NCI-H1436 treated with DMSO at 0.1 percent for 48 hours (cell line): ENCODE measurements around the gene BCAT1.
"Not testable (repeated sequence)": the region's sequence is repeated elsewhere in the genome, so short reads cannot be mapped to it uniquely, and the experiment has no call there.

ENCODE experiments used
- DNase-seq: peaks from one replicate; lab custom pipeline; 2025; lab: John Stamatoyannopoulos, UW

Gene BCAT1

GRCh38 chr12:24899503-24900075, 49.3 kb downstream of the BCAT1 start:
- DNase-seq, result no peak

DNA sequence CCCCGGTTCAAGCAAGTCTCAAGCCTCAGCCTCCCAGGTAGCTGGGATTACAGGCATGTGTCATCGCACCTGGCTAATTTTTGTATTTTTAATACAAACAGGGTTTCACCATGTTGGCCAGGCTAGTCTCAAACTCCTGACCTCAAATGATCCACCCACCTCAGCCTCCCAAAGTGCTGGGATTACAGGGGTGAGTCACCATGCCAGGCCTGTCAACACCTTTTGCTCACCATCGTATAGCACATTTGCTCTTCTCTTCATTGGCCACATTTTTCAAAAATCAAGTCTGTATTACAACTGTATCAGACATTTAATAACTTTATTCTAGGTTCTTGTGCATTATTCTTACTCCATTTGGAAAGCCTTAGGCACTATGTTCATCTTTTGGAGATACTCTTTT, 50.3 kb downstream of the BCAT1 start:
- no peak for DNase-seq

GRCh38 chr12:24898185-24898584, 50.7 kb downstream of the BCAT1 start:
- no peak for DNase-seq

GRCh38 chr12:24896171-24896570, 52.7 kb downstream of the BCAT1 start:
- DNase-seq, result no peak

- no peak for DNase-seq
Observed at GRCh38 chr12:24895612-24896011, 53.3 kb downstream of the BCAT1 start.

DNA sequence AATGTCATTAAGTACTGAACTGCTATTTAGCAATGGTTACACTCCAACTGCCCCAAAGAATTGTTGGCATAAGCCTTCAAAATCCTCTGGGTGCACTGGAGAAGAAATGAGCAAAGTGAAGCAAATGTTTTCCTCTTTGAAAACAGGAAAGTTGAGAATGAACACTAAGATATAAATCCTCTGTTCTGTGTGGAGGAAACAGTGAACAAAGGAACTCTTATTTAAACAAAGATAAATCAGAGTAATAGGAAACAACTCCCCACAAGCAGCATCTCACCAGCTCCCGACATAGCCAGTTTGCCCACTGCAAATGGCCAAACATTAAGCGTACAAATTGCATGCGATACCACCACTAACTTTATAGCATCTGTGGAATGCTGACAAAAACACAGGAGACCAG, 54.0 kb downstream of the BCAT1 start:
- no peak for DNase-seq

DNA sequence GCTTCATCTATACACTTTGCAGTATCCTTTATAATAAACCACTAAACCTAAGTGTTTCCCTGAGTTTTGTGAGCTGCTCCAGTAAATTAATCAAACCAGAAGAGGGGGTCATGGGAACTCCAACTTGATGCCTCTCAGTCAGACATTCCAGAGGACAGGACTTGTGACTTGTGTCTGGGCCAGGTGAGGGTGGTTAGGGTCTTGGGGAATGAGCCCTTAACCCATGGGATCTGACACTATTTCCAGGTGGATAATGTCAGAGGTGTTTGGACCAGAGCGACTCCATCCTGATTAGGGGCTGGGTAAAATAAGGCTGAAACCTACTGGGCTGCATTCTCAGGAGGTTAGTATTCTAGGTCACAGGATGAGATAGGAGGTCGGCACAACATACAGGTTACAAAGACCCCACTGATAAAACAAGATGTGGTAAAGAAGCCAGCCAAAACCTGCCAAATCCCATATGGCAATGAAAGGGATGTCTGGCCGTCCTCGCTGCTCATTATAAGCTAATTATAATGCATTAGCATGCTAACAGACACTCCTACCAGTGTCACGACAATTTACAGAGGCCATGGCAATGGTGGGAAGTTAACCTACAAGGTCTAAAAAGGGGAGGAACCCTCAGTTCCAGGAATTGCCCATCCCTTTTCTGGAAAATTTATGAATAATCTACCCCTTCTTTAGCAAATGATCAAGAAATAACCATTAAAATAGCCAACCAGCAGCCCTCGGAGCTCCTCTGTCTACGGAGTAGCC, 58.7 kb downstream of the BCAT1 start:
- no peak for DNase-seq

DNA sequence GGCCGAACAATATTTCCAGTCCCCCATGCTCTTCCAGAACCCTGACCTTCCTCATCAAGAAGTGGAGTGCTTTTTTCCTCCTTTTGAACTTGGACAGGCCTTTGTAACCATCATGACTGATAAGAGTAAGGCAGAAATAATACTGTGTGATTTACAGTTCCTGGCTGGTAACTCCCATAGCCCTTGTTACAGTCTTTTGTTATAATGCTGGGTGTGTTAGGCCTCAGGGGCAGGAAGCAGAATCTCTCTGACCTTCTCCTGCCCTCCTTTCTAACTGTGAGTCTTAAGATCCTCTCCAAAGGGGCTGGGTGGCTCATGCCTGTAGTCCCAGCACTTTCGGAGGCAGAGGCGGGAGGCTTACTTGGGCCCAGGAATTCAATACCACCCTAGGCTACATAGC, 59.5 kb downstream of the BCAT1 start:
- no peak for DNase-seq

- DNase-seq, result no peak
Observed at GRCh38 chr12:24888813-24889212, 60.1 kb downstream of the BCAT1 start.

- no peak for DNase-seq
Observed at GRCh38 chr12:24884911-24885310, 64.0 kb downstream of the BCAT1 start.

GRCh38 chr12:24881724-24882371, 67.1 kb downstream of the BCAT1 start:
- no peak for DNase-seq

- no peak for DNase-seq
Observed at GRCh38 chr12:24881227-24881626, 67.7 kb downstream of the BCAT1 start.

DNA sequence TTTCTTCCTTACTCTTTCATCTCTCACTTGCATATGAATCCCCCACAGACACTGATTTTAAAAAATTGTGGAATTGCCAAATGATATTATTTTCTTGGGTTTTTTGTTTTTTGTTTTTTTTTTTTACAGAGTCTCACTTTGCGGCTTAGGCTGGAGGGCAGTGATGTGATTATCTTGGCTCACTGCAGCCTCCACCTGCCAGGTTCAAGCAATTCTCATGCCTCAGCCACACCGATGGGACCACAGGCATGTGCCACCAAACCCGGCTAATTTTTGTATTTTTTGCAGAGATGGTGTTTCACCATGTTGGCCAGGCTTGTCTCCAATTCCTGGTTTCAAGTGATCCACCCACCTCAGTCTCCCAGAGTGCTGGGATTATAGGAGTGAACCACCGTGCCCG, 68.2 kb downstream of the BCAT1 start:
- DNase-seq, result no peak

- DNase-seq, result no peak
Observed at GRCh38 chr12:24879644-24880043, 69.3 kb downstream of the BCAT1 start.

GRCh38 chr12:24875014-24875413, 73.9 kb downstream of the BCAT1 start:
- DNase-seq, result no peak

- no peak for DNase-seq
Observed at GRCh38 chr12:24872211-24872610, 76.7 kb downstream of the BCAT1 start.

DNA sequence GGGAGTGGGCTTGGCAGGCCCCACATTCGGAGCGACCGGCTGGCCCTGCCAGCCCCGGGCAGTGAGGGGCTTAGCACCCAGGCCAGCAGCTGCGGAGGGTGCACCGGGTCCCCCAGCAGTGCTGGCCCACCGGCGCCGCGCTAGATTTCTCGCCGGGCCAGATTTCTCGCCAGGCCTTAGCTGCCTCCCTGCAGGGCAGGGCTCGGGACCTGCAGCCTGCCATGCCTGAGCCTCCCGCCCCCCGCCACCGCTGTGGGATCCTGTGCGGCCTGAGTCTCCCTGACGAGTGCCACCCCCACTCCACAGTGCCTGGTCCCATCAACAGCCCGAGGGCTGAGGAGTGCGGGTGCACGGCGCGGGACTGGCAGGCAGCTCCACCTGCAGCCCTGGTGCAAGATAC, 82.8 kb downstream of the BCAT1 start:
- not testable (repeated sequence) for DNase-seq

DNA sequence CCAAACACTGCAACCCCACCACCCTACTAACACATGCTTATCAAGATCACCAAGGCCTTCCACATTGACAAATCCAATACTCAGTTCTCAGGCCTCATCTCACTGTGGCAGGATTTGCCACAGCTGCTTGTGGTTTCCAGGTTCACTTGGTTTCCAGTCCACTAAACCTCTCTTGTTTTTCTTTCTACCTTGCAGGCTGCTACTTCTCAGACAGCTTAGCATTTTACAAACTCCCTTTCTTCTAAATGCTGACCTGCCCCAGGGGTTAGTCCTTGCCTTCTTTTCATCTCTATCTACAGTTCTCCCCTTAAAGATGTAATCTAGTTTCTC, 84.1 kb downstream of the BCAT1 start:
- DNase-seq, result no peak

GRCh38 chr12:24861766-24862540, 86.9 kb downstream of the BCAT1 start:
- DNase-seq, result no peak

DNA sequence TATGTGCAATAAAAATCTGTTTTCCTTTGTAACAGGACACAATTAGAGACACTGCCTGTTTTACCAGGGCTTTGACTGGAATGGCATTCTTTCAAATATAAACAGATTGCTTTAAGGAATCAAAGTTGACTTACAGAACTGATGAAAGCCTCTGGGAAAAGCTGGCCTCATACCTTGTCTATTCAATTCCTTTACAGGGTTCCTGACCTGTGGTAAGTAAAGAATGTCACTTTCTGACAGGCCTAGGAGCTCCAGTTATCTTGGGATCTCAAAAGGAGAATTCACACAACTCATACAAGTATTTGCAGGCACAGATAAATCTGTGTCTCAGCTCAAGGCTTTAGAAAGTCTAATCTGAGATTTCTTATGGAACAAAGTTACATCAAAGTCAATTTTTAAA, 88.4 kb downstream of the BCAT1 start:
- DNase-seq, result no peak

DNA sequence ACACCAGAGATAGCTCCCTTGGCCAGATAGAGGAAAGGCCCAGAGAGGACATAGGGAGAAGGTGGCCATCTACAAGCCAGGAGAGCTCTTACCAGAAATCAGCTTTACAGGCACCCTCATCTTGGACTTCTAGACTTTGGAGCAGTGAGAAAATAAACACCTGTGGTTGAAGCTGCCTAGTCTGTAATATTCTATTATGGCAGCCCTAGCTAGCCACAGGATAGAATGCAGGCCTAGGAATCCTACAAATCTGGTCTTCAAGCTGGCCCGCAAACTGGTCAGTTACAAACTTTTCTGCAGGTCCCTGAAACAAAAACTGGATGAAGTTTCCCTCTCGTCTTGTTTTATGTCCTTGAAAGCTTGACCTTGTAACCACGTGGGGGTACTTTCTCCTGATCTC, 92.4 kb downstream of the BCAT1 start:
- DNase-seq, result no peak

GRCh38 chr12:24854908-24855307, 94.0 kb downstream of the BCAT1 start:
- DNase-seq, result no peak

DNA sequence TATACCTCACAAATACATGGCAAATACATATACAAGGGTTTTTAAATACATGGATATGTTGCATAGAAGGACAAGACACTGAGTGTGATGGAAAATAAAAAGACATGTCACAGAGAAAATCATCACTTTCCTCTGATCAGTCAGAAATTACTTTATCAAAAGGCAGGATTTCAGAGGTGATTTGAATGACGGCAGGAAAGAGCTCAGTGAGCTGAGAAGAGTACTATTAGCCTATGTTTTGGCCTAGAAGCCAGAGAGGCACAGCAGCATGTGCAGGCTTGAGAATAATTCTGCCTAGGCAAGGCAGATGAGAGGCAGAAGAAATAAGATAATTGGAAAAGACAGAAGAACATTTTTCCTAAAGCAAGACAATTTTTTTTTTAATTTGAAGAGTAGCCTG, 94.9 kb downstream of the BCAT1 start:
- DNase-seq, result no peak
